Activated CD4-positive, alpha-beta T cell treated with anti-CD3 and anti-CD28 coated beads, Interleukin-2, amount 50 U/mL, for 1 hour (primary cell): Measurements from ENCODE around the gene UBE2K.
"Not testable (repeated sequence)": the region's sequence is repeated elsewhere in the genome, so short reads cannot be mapped to it uniquely, and the experiment has no call there.

Experiments used
- DNase-seq: peaks from one replicate; pipeline ENCODE4 v3.0.0-alpha.2; 2020

UBE2K gene

GRCh38 chr4:39813761-39814160, 115.8 kb downstream of the UBE2K start:
- DNase-seq: not testable (repeated sequence)

DNA sequence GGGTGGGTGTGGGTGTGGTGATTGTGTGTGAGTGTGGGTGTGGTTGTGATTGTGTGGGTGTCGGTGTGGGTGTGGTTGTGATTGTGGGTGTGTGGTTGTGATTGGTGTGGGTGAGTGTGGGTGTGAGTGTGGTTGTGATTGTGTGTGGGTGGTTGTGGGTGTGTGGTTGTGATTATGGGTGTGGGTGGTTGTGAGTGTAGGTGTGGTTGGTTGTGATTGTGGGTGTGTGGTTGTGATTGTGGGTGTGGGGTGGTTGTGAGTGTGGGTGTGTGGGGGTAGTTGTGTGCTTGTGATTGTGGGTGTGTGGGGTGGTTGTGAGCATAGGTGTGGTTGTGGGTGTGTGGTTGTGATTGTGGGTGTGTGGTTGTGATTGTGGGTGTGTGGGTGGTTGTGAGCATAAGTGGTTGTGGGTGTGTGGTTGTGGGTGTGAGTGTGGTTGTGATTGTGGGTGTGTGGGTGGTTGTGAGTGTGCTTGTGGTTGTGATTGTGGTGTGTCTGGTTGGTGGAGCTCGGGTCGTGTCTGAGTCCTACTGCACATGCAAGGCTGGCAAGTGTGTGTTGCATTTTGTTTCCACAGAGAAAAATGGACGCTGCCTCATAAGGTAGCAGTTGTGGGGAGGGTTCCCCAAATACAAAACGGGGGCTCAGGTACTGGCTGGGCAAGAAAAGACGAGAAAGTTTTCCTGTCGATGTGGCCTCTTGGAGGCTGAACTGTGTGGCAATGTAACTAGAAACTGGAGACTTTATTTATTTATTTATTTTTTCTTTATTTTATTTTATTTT, 116.7 kb downstream of the UBE2K start:
- no peak for DNase-seq

DNA sequence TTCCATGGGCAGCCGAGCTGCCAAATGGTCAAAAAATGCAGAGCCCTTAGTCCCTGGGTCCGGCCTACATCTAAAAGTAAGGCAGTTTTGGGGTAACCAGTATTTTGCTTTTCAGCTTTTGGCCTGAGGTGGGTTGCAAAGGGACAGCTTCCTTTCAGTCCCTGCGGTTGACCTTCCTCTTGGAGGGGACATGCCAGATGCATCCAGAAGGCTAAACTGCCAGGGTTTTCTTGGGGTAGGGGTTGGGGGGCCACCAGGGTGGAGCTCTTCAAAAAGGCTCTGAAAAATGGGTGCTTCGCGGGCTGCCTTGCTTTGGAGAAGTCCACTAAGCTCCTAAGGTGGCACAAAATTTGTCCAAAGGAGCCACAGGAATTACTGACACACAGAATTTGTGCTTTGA, 120.7 kb downstream of the UBE2K start:
- no peak for DNase-seq

GRCh38 chr4:39820186-39820585, 122.2 kb downstream of the UBE2K start:
- DNase-seq: no peak

DNA sequence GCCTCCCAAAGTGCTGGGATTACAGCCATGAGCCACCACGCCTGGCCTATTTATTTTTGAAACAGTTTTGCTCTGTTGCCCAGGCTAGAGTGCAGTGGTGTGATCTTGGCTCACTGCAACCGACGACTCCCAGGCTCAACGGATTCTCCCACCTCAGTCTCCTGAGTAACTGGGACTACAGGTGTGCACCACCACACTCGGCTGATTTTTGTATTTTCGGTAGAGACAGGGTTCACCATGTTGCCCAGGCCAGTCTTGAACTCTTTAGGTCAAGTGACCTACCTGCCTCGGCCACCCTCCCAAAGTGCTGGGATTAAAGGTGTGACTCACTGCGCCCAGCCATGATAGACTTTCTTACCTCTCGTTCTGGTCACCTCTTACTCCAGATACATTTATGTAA, 124.0 kb downstream of the UBE2K start:
- no peak for DNase-seq

- DNase-seq: no peak
Measured at GRCh38 chr4:39822662-39823061, 124.7 kb downstream of the UBE2K start.

- no peak for DNase-seq
Measured at GRCh38 chr4:39823191-39823590, 125.3 kb downstream of the UBE2K start.

DNA sequence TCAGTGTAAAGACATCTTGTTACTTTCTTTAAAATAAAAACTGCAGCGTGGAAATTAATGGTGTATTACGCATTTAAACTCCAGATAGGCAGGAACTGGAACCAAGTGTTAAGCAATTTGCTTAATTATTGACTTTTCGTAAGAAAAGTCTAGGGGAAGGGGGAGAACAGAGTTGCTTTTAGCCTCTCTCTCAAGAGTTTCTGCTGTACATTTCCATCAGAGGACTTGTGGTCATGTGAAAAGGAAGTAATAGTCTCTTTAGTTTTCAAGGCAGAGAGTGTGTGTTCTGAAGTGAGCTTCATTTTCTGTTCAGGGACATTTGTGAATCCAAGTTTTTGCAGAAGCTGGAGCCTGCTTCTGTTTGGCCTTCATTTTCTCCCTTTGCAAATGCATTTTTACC, 127.2 kb downstream of the UBE2K start:
- DNase-seq: no peak

DNA sequence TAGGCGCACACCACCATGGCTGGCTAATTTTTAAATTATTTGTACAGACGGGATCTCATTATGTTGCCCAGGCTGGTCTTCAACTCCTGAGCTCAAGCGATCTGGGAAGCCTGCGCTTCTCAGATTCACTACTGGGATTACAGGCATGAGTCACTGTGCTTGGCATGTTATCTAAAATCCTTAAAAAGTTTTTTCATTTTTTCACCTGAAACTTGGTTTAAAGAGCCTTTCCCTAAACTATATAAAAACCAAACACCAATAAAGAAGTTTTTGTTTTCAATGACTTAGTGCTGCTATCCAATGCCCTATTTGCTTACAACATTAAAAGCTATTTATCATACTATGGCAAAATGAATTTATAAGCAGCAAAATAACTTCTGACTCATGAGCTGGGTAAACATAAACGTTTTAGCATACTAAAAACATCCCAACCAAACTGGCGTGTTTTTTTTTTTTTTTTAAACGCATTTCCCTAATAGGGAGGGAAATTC, 127.8 kb downstream of the UBE2K start:
- DNase-seq: no peak
